ENCODE measurements around the gene GSTO1. TPM values are rescaled to one million over a fixed set of nuclear protein-coding genes. Genes with fewer than 3 reads are reported as not detected.

Gene GSTO1
- total RNA-seq, 2 experiments from 2014 or later = 129 to 139 TPM

- DNase-seq = peak; percentile 98
- Mint-ChIP-seq H3K27me3 (peaks cover 4% of the 10 kb centered on the region), H3K36me3 (ENCODE audit: low read depth) (peaks cover 41% of the 10 kb centered on the region), H3K9me3 (no peaks in the 10 kb centered on the region), H3K4me3 (peak within 1 kb of the TSS; percentile 91), H3K4me1 (peaks cover 39% of the 10 kb centered on the region), H3K27ac (peak within 1 kb of the TSS; percentile 97)
- ChIA-PET CTCF (interaction anchor here (0.6 to 1.2 kb wide), 3 partner anchors 17 to 582 kb away, joined by 3 read pairs; partner anchors contain the start of gene CFAP58), POLR2A (no interaction called here)
Observed at GRCh38 chr10:104268713-104269645, 14.3 kb downstream of the GSTO1 start, which contains the start of gene GSTO2. GSTO2 (plus strand) TSS chr10:104269184; CDS start chr10:104274916, 5,732 bp downstream.

- no peaks in the 10 kb centered on the region for H3K9me3 Mint-ChIP-seq
- CTCF ChIA-PET = interaction anchor here (1.1 to 7.9 kb wide), 10 partner anchors 10 to 79 kb away, joined by 3 to 82 read pairs (median 14); partner anchors contain the start of genes CFAP58, GSTO1 and ITPRIP
- no peak overlapping the region for H3K4me3 Mint-ChIP-seq
- POLR2A ChIA-PET = no interaction called here
- peaks cover 9% of the 10 kb centered on the region for H3K27me3 Mint-ChIP-seq
- peaks cover 6% of the 10 kb centered on the region for H3K36me3 Mint-ChIP-seq (ENCODE audit: low read depth)
- no peak overlapping the region for H3K27ac Mint-ChIP-seq
- no peak for DNase-seq
- H3K4me1 Mint-ChIP-seq = peaks cover 6% of the 10 kb centered on the region
Observed at GRCh38 chr10:104273286-104273685, 18.6 kb downstream of the GSTO1 start.

GRCh38 chr10:104273899-104274575, 19.3 kb downstream of the GSTO1 start:
- H3K4me3 Mint-ChIP-seq = no peak overlapping the region
- CTCF ChIA-PET = interaction anchor here (0.7 to 7.9 kb wide), 22 partner anchors 10 to 366 kb away, joined by 3 to 82 read pairs (median 6); partner anchors contain the start of genes CFAP58, GSTO1 and ITPRIP
- H3K36me3 Mint-ChIP-seq (ENCODE audit: low read depth) = no peaks in the 10 kb centered on the region
- POLR2A ChIA-PET = no interaction called here
- no peak for DNase-seq
- peaks cover 9% of the 10 kb centered on the region for H3K27me3 Mint-ChIP-seq
- H3K4me1 Mint-ChIP-seq = peaks cover 6% of the 10 kb centered on the region
- H3K9me3 Mint-ChIP-seq = no peaks in the 10 kb centered on the region
- H3K27ac Mint-ChIP-seq = no peak overlapping the region

- ChIA-PET POLR2A (no interaction called here), CTCF (interaction anchor here (0.6 to 7.9 kb wide), 25 partner anchors 9 to 367 kb away, joined by 3 to 82 read pairs (median 4); partner anchors contain the start of genes CFAP58 and GSTO1)
- Mint-ChIP-seq H3K9me3 (no peaks in the 10 kb centered on the region), H3K27ac (no peak overlapping the region), H3K27me3 (peaks cover 9% of the 10 kb centered on the region), H3K4me3 (no peak overlapping the region), H3K4me1 (peaks cover 3% of the 10 kb centered on the region), H3K36me3 (ENCODE audit: low read depth) (no peaks in the 10 kb centered on the region)
- DNase-seq = peak; percentile 44
Observed at GRCh38 chr10:104274762-104275721, 20.4 kb downstream of the GSTO1 start.

- Mint-ChIP-seq H3K9me3 (no peaks in the 10 kb centered on the region), H3K4me3 (no peak overlapping the region), H3K4me1 (peaks cover 3% of the 10 kb centered on the region), H3K27me3 (peaks cover 9% of the 10 kb centered on the region), H3K27ac (no peak overlapping the region), H3K36me3 (ENCODE audit: low read depth) (no peaks in the 10 kb centered on the region)
- no peak for DNase-seq
- POLR2A ChIA-PET = no interaction called here
- CTCF ChIA-PET = interaction anchor here (1.0 to 7.9 kb wide), 8 partner anchors 10 to 91 kb away, joined by 3 to 82 read pairs (median 16); partner anchors contain the start of genes CFAP58 and GSTO1
Observed at GRCh38 chr10:104276192-104276591, 21.5 kb downstream of the GSTO1 start.

GRCh38 chr10:104277785-104278184, 23.1 kb downstream of the GSTO1 start:
- Mint-ChIP-seq H3K36me3 (ENCODE audit: low read depth) (no peaks in the 10 kb centered on the region), H3K9me3 (no peaks in the 10 kb centered on the region), H3K4me1 (peaks cover 3% of the 10 kb centered on the region), H3K27me3 (peaks cover 11% of the 10 kb centered on the region), H3K27ac (no peak overlapping the region), H3K4me3 (no peak overlapping the region)
- no peak for DNase-seq
- ChIA-PET CTCF (interaction anchor here (1.4 to 7.9 kb wide), 3 partner anchors 13 to 75 kb away, joined by 3 to 82 read pairs (median 3); no protein-coding TSS in a partner anchor), POLR2A (interaction anchor here (0.6 kb wide), 1 partner anchor 9 kb away, joined by 3 read pairs; no protein-coding TSS in a partner anchor)

GRCh38 chr10:104279550-104280259, 25.0 kb downstream of the GSTO1 start:
- Mint-ChIP-seq H3K27me3 (peaks cover 10% of the 10 kb centered on the region), H3K9me3 (no peaks in the 10 kb centered on the region), H3K4me3 (no peak overlapping the region), H3K4me1 (peaks cover under 1% of the 10 kb centered on the region), H3K36me3 (ENCODE audit: low read depth) (no peaks in the 10 kb centered on the region), H3K27ac (no peak overlapping the region)
- POLR2A ChIA-PET = no interaction called here
- CTCF ChIA-PET = interaction anchor here (0.8 to 7.9 kb wide), 9 partner anchors 9 to 566 kb away, joined by 3 to 82 read pairs (median 3); partner anchors contain the start of genes CFAP58 and ITPRIP
- DNase-seq = no peak

- H3K4me3 Mint-ChIP-seq = no peak overlapping the region
- POLR2A ChIA-PET = no interaction called here
- no peaks in the 10 kb centered on the region for H3K36me3 Mint-ChIP-seq (ENCODE audit: low read depth)
- peaks cover 5% of the 10 kb centered on the region for H3K27me3 Mint-ChIP-seq
- H3K4me1 Mint-ChIP-seq = no peaks in the 10 kb centered on the region
- CTCF ChIA-PET = interaction anchor here (1.7 kb wide), 1 partner anchor 69 kb away, joined by 9 read pairs; no protein-coding TSS in a partner anchor
- H3K27ac Mint-ChIP-seq = no peak overlapping the region
- no peak for DNase-seq
- no peaks in the 10 kb centered on the region for H3K9me3 Mint-ChIP-seq
Observed at GRCh38 chr10:104281694-104282093, 27.0 kb downstream of the GSTO1 start.

- no peak for DNase-seq
- CTCF ChIA-PET = interaction anchor here (1.3 kb wide), 1 partner anchor 10 kb away, joined by 4 read pairs; no protein-coding TSS in a partner anchor
- POLR2A ChIA-PET = no interaction called here
- no peaks in the 10 kb centered on the region for H3K9me3 Mint-ChIP-seq
- H3K4me3 Mint-ChIP-seq = no peak overlapping the region
- no peaks in the 10 kb centered on the region for H3K36me3 Mint-ChIP-seq (ENCODE audit: low read depth)
- peaks cover 15% of the 10 kb centered on the region for H3K27me3 Mint-ChIP-seq
- no peaks in the 10 kb centered on the region for H3K4me1 Mint-ChIP-seq
- no peak overlapping the region for H3K27ac Mint-ChIP-seq
Observed at GRCh38 chr10:104284846-104285245, 30.2 kb downstream of the GSTO1 start.

- no peak overlapping the region for H3K4me3 Mint-ChIP-seq
- CTCF ChIA-PET = interaction anchor here (0.9 to 1.8 kb wide), 5 partner anchors 11 to 64 kb away, joined by 3 to 5 read pairs (median 3); no protein-coding TSS in a partner anchor
- no peaks in the 10 kb centered on the region for H3K9me3 Mint-ChIP-seq
- H3K36me3 Mint-ChIP-seq (ENCODE audit: low read depth) = no peaks in the 10 kb centered on the region
- H3K27ac Mint-ChIP-seq = no peak overlapping the region
- H3K27me3 Mint-ChIP-seq = peaks cover 23% of the 10 kb centered on the region
- H3K4me1 Mint-ChIP-seq = peaks cover 10% of the 10 kb centered on the region
- POLR2A ChIA-PET = interaction anchor here (0.5 kb wide), 1 partner anchor 9 kb away, joined by 3 read pairs; no protein-coding TSS in a partner anchor
- no peak for DNase-seq
Observed at GRCh38 chr10:104286939-104287338, 32.2 kb downstream of the GSTO1 start.

- ChIA-PET CTCF (interaction anchor here (2.3 to 2.9 kb wide), 2 partner anchors 62 to 65 kb away, joined by 7 to 15 read pairs; partner anchors contain the start of gene CFAP58), POLR2A (no interaction called here)
- no peak for DNase-seq
- Mint-ChIP-seq H3K27me3 (peaks cover 19% of the 10 kb centered on the region), H3K4me1 (peaks cover 14% of the 10 kb centered on the region), H3K36me3 (ENCODE audit: low read depth) (no peaks in the 10 kb centered on the region), H3K9me3 (no peaks in the 10 kb centered on the region), H3K27ac (no peak overlapping the region), H3K4me3 (no peak overlapping the region)
Observed at GRCh38 chr10:104288355-104288754, 33.7 kb downstream of the GSTO1 start.

All from activated CD4-positive, alpha-beta T cell treated with anti-CD3 and anti-CD28 coated beads, Interleukin-2, amount 10 ng/mL, durations not matched to agents 7 days and 5 days (primary cell).